Ovary (tissue), 3 donors: ENCODE data around the gene OPRL1.

Source experiments
- CTCF ChIP-seq, 3 donors: fragments of 450-650 bp in 2 of 3; fragments of 200-600 bp in 1 of 3; IDR thresholded peaks; one replicate each; pipeline versions ENCODE4 v1.5.1 to v1.8.0; 2016 to 2022; ENCODE audit warnings: antibody characterized with exemption in 3 of 3, mild to moderate bottlenecking in 1 of 3
- POLR2A ChIP-seq: fragments of 450-650 bp; IDR thresholded peaks from one replicate; pipeline ENCODE4 v1.6.1; 2017; ENCODE audit warnings: antibody characterized with exemption, mild to moderate bottlenecking, moderate library complexity
- donor health status: DM: no; HTN: no; CAD: no.

GRCh38 chr20:64103871-64104666 lies 24.2 kb downstream of the OPRL1 start:
- TF ChIP-seq CTCF (IDR thresholded peaks at IDR 0.05) (no peak), POLR2A (no peak)
